Osteocyte (in vitro differentiated cells): ENCODE measurements around the gene ADAM10. TPM values are rescaled to one million over a fixed set of nuclear protein-coding genes. Genes with fewer than 3 reads are reported as not detected.

ENCODE experiments used
- DNase-seq: peaks from one replicate; pipeline ENCODE4 v3.0.0; 2021; ENCODE audit warnings: mixed read lengths; ENCODE audit not compliant: unreplicated experiment; ENCODE audit errors: extremely low spot score
- H3K27ac Mint-ChIP-seq: one replicate; pipeline ENCODE4 v1.8.0; 2021; ENCODE audit warnings: mild to moderate bottlenecking, mixed read lengths; ENCODE audit not compliant: unreplicated experiment
- H3K27me3 Mint-ChIP-seq: one replicate; pipeline ENCODE4 v1.8.0; 2021; ENCODE audit warnings: mixed read lengths; ENCODE audit not compliant: unreplicated experiment
- H3K36me3 Mint-ChIP-seq: one replicate; pipeline ENCODE4 v1.8.0; 2021; ENCODE audit warnings: mixed read lengths; ENCODE audit not compliant: unreplicated experiment
- H3K4me1 Mint-ChIP-seq: one replicate; pipeline ENCODE4 v1.8.0; 2021; ENCODE audit warnings: mixed read lengths; ENCODE audit not compliant: unreplicated experiment
- H3K4me3 Mint-ChIP-seq: one replicate; pipeline ENCODE4 v1.8.0; 2021; ENCODE audit warnings: mild to moderate bottlenecking, moderate library complexity, mixed read lengths; ENCODE audit not compliant: unreplicated experiment
- H3K9me3 Mint-ChIP-seq: one replicate; pipeline ENCODE4 v1.8.0; 2021; ENCODE audit warnings: mixed read lengths; ENCODE audit not compliant: unreplicated experiment
- total RNA-seq: library from RNA; stranded (reverse); gene quantifications from 2 replicates; pipeline ENCODE4 v1.2.1, GENCODE V29; 2021
- TF ChIP-seq, protein P1 (sequence below): fragments of 200-600 bp; sonication (generic); IDR thresholded peaks from 2 replicates; pipeline ENCODE4 v1.5.0; 2021; ENCODE audit warnings: antibody characterized with exemption, mild to moderate bottlenecking, moderate library complexity

Gene ADAM10
- total RNA-seq, 1 donor from 2014 or later = 169 TPM

DNA sequence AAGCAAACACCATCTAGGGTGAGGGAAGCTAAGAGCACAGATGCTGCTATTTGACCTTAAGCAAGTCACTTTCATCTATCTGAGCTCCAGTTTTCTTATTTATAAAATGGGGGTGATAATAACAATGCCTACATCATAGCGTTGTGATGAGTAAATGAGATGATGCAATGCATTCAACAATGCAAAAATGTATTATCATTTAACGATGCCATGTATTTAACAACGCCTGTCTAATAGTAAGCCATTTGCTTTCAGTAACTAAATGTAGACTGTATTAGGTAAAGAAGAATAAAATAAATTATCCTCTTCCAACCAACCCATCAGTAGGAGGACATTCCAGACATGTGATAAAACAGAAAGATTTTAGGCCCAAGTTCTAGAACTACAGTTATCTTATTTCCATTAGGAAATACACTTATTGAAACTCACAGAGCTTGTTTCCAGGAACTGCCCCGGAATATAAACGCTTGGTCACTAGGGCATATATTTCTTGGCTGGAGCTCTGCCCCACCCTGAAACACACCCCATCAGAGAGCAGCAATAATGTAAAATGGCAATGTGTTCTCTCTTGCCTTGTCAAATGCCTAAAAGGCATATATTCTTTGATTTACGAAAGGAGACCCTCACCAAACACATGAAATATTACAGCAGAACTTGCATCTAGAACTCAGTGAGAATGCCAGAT, 189.5 kb downstream of the ADAM10 start:
- Mint-ChIP-seq H3K4me1 (peaks cover 5% of the 10 kb centered on the region), H3K36me3 (no peaks in the 10 kb centered on the region), H3K4me3 (no peak overlapping the region), H3K27ac (no peak overlapping the region), H3K9me3 (no peaks in the 10 kb centered on the region), H3K27me3 (peaks cover 10% of the 10 kb centered on the region)
- TF ChIP-seq, protein P1, sequence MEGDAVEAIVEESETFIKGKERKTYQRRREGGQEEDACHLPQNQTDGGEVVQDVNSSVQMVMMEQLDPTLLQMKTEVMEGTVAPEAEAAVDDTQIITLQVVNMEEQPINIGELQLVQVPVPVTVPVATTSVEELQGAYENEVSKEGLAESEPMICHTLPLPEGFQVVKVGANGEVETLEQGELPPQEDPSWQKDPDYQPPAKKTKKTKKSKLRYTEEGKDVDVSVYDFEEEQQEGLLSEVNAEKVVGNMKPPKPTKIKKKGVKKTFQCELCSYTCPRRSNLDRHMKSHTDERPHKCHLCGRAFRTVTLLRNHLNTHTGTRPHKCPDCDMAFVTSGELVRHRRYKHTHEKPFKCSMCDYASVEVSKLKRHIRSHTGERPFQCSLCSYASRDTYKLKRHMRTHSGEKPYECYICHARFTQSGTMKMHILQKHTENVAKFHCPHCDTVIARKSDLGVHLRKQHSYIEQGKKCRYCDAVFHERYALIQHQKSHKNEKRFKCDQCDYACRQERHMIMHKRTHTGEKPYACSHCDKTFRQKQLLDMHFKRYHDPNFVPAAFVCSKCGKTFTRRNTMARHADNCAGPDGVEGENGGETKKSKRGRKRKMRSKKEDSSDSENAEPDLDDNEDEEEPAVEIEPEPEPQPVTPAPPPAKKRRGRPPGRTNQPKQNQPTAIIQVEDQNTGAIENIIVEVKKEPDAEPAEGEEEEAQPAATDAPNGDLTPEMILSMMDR = no peak
- no peak for DNase-seq

DNA sequence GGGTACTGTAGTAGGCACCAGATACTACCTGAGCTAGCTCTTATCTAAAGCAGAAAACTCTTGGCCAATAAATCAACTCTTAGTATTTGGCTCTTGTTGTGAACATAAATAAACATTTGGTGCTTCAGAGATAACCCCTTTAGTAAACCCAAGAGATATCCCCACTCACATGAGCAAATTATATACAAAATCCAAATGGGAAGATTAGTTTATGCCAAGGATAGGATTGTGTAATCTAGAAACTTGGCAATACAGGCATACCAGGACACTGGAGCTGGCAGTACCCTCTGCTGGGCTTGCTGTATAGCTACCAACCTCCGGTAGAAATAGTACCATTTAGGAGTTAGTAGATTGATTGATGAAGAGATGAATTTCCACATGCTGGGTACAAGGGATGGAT, 190.7 kb downstream of the ADAM10 start:
- Mint-ChIP-seq H3K27ac (no peak overlapping the region), H3K4me3 (no peak overlapping the region), H3K36me3 (no peaks in the 10 kb centered on the region), H3K27me3 (peaks cover 11% of the 10 kb centered on the region), H3K4me1 (peaks cover 5% of the 10 kb centered on the region), H3K9me3 (no peaks in the 10 kb centered on the region)
- no peak for DNase-seq
- TF ChIP-seq, protein P1 = no peak

DNA sequence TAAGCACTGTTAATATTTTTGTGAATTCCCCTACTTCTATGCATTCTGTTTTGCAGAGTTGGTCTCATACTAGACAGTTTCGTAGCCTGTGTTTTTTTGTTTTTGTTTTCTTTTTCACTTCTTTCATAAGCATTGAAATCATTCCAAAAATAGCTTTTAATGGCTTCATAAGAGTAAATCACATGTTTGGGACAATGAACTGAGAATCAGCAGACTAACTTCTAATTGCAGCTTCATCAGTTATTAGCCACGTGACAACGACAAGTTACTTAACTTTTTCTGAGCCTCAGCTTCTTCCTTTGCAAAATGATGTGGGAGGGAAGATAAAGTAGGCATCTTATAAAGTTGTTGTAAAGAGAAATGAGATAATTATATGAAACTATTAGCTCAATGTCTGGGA, 193.0 kb downstream of the ADAM10 start:
- Mint-ChIP-seq H3K4me1 (peaks cover 12% of the 10 kb centered on the region), H3K4me3 (no peak overlapping the region), H3K27ac (no peak overlapping the region), H3K27me3 (peaks cover 11% of the 10 kb centered on the region), H3K36me3 (no peaks in the 10 kb centered on the region), H3K9me3 (no peaks in the 10 kb centered on the region)
- DNase-seq = no peak
- TF ChIP-seq, protein P1 = no peak

DNA sequence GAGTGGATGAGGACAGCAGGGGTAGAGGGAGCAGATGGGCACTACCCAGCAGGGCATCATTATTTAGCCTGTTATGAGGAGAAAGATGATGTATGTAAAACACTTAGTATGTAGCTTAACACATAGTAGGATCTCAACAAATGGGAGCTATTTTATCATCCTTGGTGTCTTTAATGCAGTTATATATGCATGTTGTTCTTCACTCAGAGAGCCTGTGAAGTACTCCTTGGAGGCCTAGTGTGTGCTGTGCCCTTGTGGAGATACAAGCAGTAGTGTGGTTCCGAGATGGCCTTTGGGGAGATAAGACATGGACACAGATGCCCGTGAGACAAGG, 193.5 kb downstream of the ADAM10 start:
- Mint-ChIP-seq H3K4me1 (peaks cover 18% of the 10 kb centered on the region), H3K27ac (no peak overlapping the region), H3K36me3 (no peaks in the 10 kb centered on the region), H3K9me3 (no peaks in the 10 kb centered on the region), H3K27me3 (peaks cover 11% of the 10 kb centered on the region), H3K4me3 (no peak overlapping the region)
- no peak for DNase-seq
- TF ChIP-seq, protein P1 = no peak

DNA sequence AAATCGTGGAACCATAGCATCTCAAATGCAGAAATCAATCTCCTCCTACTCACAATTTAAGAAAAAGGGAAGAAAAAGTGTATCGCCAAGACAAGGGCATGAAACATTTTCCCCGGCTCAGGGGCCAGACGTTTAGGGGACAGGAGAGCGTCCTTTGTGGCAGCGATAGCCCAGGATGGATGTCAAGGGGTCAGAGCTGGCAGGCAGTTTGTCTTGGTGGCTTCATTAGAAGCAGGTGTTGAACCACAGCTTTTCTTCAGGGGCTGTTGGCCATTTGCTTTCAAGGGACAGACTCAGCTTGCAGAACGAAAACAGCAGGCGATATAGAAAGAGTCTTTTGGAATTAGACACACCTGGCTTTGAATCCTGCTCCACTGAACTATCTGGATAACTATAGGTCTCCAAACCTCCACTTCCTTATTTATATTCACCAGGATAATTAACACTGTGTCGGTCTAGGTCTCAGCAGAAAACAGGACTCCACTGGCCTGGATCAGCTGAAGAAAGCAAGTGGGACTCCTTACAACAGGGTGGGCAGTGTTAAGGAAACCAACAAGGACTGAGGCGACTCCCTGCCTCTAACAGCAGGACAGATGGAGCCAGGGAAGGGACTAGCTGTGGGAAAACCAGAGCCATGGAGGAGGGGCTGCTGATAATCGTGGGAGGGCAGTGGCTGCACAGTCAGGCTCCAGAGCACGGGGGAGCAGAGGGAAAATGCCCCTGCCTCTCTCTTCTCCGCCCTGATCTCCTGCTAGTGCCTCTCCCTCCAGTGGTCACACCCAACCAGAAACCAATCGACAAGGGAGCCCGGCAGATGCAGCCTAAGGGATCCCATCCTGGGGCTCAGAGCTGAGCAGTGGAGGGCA, 194.1 kb downstream of the ADAM10 start:
- H3K27me3 Mint-ChIP-seq = peaks cover 11% of the 10 kb centered on the region
- peaks cover 16% of the 10 kb centered on the region for H3K4me1 Mint-ChIP-seq
- TF ChIP-seq, protein P1 = no peak
- no peak overlapping the region for H3K4me3 Mint-ChIP-seq
- H3K9me3 Mint-ChIP-seq = no peaks in the 10 kb centered on the region
- no peaks in the 10 kb centered on the region for H3K36me3 Mint-ChIP-seq
- H3K27ac Mint-ChIP-seq = no peak overlapping the region
- no peak for DNase-seq
